IPS DF 6.9 (cell line): ENCODE results near the gene OSBPL6.

Source experiments
- DNase-seq: peaks from one replicate; pipeline ENCODE4 v3.0.0-alpha.2; 2013; ENCODE audit warnings: low read depth, low spot score
- H3K27ac ChIP-seq: one replicate; pipeline ENCODE4 v1.5.1; 2013; ENCODE audit warnings: low read length, control low read depth
- H3K27me3 ChIP-seq: 2 replicates; pipeline ENCODE4 v1.6.1; 2013; ENCODE audit warnings: mild to moderate bottlenecking, low read length; ENCODE audit not compliant: control insufficient read depth, insufficient read depth
- H3K36me3 ChIP-seq: 2 replicates; pipeline ENCODE4 v1.6.1; 2013; ENCODE audit warnings: low read length; ENCODE audit not compliant: control insufficient read depth, insufficient read depth
- H3K4me1 ChIP-seq: 2 replicates; pipeline ENCODE4 v1.6.1; 2013; ENCODE audit warnings: low read length; ENCODE audit not compliant: control insufficient read depth, insufficient read depth
- H3K4me3 ChIP-seq: 2 replicates; pipeline ENCODE4 v1.5.1; 2013; ENCODE audit warnings: mild to moderate bottlenecking, low read length
- H3K9me3 ChIP-seq: 2 replicates; pipeline ENCODE4 v1.6.1; 2013; ENCODE audit warnings: low read length, inconsistent platforms; ENCODE audit not compliant: control insufficient read depth, insufficient read depth
- WGBS: extraction: QIAGEN DNeasy Blood & Tissue Kit; methylation state at CpG from one replicate; pipeline ENCODE4 v1.1.7; 2013; ENCODE audit warnings: mixed read lengths, missing lambda C conversion rate; ENCODE audit not compliant: insufficient read length, insufficient coverage; 5-methylcytosine and 5-hydroxymethylcytosine counted together

Gene OSBPL6

GRCh38 chr2:178296394-178297090 lies 102.2 kb downstream of the OSBPL6 start:
- no peaks in the 10 kb centered on the region for H3K4me1 ChIP-seq
- H3K9me3 ChIP-seq, result no peaks in the 10 kb centered on the region
- no peak overlapping the region for H3K4me3 ChIP-seq
- no peaks in the 10 kb centered on the region for H3K36me3 ChIP-seq
- H3K27me3 ChIP-seq, result no peaks in the 10 kb centered on the region
- no peak for DNase-seq
- no CpG with 5 or more reads among the region's 5 CpGs for WGBS
- H3K27ac ChIP-seq, result no peak overlapping the region

GRCh38 chr2:178297091-178297411 lies 102.7 kb downstream of the OSBPL6 start:
- no CpG with 5 or more reads among the region's 1 CpG for WGBS
- DNase-seq, result no peak

DNA sequence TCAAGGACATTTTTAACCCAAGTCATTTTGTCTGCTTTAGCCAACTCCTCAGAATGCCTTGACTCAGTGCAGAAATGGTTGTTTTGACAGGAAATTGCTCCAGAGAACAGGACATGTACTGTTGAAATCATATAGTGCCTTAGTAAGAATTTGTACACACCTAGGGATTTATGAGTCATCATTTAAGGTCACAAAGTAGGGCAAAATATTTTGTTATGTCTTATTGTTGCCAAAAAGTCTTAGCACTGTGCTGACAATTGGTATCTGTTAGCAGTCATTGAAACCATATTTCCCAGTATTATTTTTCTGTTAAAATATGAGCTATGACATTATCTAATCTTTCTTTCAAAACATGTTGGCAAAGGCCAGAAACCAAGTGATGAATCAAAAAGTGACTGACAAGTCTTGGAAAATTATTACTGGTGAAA lies 104.5 kb downstream of the OSBPL6 start:
- no peaks in the 10 kb centered on the region for H3K27me3 ChIP-seq
- no peak for DNase-seq
- H3K4me1 ChIP-seq, result no peaks in the 10 kb centered on the region
- no peaks in the 10 kb centered on the region for H3K36me3 ChIP-seq
- H3K27ac ChIP-seq, result no peak overlapping the region
- no peaks in the 10 kb centered on the region for H3K9me3 ChIP-seq
- no peak overlapping the region for H3K4me3 ChIP-seq

More at GRCh38 chr2:178297091-178297411, 102.7 kb downstream of the OSBPL6 start:
- Histone ChIP-seq H3K9me3 (no peaks in the 10 kb centered on the region), H3K4me1 (no peaks in the 10 kb centered on the region), H3K27ac (no peak overlapping the region), H3K27me3 (no peaks in the 10 kb centered on the region), H3K4me3 (no peak overlapping the region), H3K36me3 (no peaks in the 10 kb centered on the region)

DNA sequence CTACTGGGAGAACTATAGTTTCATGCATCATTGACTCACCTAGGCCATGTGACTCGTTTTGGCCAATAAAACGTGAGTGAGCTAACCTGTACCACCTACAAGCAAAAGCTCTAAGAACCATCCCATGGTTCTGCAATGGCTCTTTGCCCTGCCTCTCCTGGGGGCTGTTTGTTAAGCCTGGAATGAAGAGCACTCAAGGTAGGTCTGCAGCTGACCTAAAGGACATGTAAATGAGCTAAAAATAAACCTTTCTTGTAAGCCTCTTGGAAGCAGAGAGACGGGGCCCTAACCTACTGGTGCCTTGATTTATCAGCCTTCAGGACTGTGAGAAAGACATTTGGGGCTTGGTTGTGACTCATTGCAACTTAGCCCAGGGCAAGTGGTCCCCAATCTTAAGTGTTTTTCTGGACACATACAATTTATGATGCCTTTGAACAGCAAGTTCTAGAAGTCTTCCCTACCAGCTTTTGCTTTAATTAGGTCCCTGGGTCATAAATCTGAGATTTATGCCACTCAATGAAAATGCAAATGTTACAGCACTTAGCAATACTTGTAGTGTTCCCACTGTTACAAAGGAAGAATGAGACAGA lies 107.4 kb downstream of the OSBPL6 start:
- no CpG with 5 or more reads among the region's 3 CpGs for WGBS

DNA sequence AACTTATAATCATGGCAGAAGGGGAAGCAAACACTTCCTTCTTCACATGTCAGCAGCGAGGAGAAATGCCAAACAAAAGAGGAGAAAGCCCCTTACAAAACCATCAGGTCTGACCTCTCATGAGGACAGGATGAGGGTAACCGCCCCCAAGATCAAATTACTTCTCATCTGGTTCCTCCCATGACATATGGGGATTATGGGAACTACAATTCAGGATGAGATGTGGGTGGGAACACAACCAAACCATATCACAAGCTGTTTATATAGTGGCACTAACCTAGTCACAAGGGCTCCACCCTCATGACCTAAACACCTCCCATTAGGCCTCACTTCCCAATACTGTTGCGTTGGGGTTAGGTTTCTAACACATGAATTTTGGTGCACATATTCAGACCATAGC lies 110.0 kb downstream of the OSBPL6 start:
- no peak for DNase-seq
- H3K27me3 ChIP-seq, result no peaks in the 10 kb centered on the region
- no peaks in the 10 kb centered on the region for H3K4me1 ChIP-seq
- no peaks in the 10 kb centered on the region for H3K9me3 ChIP-seq
- no CpG with 5 or more reads among the region's 3 CpGs for WGBS
- H3K27ac ChIP-seq, result no peak overlapping the region
- no peak overlapping the region for H3K4me3 ChIP-seq
- no peaks in the 10 kb centered on the region for H3K36me3 ChIP-seq

More for the DNA sequence above, 107.4 kb downstream of the OSBPL6 start:
- H3K4me3 ChIP-seq, result no peak overlapping the region
- no peak for DNase-seq
- no peaks in the 10 kb centered on the region for H3K9me3 ChIP-seq
- H3K4me1 ChIP-seq, result no peaks in the 10 kb centered on the region
- H3K27me3 ChIP-seq, result no peaks in the 10 kb centered on the region
- H3K27ac ChIP-seq, result no peak overlapping the region
- H3K36me3 ChIP-seq, result no peaks in the 10 kb centered on the region

- Histone ChIP-seq H3K4me1 (no peaks in the 10 kb centered on the region), H3K27me3 (no peaks in the 10 kb centered on the region), H3K4me3 (no peak overlapping the region), H3K27ac (no peak overlapping the region), H3K9me3 (no peaks in the 10 kb centered on the region), H3K36me3 (no peaks in the 10 kb centered on the region)
- WGBS, result no CpG with 5 or more reads among the region's 8 CpGs
- DNase-seq, result peak; percentile 43
Measured at GRCh38 chr2:178306352-178307073, 112.2 kb downstream of the OSBPL6 start.

GRCh38 chr2:178307650-178308049 lies 113.3 kb downstream of the OSBPL6 start:
- DNase-seq, result no peak
- WGBS, result no CpG with 5 or more reads among the region's 7 CpGs
- Histone ChIP-seq H3K27ac (no peak overlapping the region), H3K4me3 (no peak overlapping the region), H3K36me3 (no peaks in the 10 kb centered on the region), H3K27me3 (no peaks in the 10 kb centered on the region), H3K9me3 (no peaks in the 10 kb centered on the region), H3K4me1 (no peaks in the 10 kb centered on the region)

DNA sequence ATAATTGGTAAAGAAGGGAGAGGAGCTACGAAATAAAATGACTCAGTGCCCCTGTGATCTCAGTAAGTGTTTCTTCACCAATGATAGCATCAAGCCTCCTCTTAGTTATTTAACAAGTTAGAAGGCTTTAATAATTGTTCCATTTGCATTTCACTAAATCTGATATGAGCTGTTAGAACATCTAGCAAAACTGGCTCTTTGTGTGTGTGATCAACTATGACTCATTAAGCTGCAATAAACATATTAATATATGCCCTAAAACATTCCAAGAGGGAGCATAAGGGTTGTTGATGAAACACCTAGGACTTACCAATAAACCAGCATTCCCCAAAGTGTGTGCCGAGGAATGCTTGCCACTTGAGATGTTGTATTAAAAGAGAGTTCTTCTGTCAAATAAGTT lies 115.2 kb downstream of the OSBPL6 start:
- DNase-seq, result no peak
- Histone ChIP-seq H3K27me3 (no peaks in the 10 kb centered on the region), H3K27ac (no peak overlapping the region), H3K36me3 (no peaks in the 10 kb centered on the region), H3K4me3 (no peak overlapping the region), H3K4me1 (no peaks in the 10 kb centered on the region), H3K9me3 (no peaks in the 10 kb centered on the region)
- no CpG with 5 or more reads among the region's 2 CpGs for WGBS

DNA sequence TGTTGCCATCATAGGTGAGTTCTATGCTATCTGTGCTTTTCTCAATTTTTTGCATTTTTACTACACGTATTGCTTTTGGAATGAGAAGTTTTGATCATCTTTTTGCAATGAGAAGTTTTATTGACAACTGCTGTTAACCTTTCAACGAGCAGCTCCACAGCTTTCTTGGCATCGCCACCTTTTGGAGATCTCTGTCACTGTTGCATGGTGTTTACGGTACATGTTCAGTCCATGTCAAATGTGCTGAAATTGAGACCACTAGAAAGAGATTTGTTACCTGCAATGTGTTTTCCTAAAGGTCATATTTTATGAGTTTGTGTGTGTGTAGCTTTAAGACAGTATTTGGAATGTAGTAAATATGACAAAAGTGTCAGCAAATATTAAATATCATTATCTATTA lies 120.8 kb downstream of the OSBPL6 start:
- Histone ChIP-seq H3K4me3 (no peak overlapping the region), H3K9me3 (no peaks in the 10 kb centered on the region), H3K36me3 (no peaks in the 10 kb centered on the region), H3K4me1 (no peaks in the 10 kb centered on the region), H3K27me3 (no peaks in the 10 kb centered on the region), H3K27ac (no peak overlapping the region)
- no CpG with 5 or more reads among the region's 4 CpGs for WGBS
- DNase-seq, result no peak

DNA sequence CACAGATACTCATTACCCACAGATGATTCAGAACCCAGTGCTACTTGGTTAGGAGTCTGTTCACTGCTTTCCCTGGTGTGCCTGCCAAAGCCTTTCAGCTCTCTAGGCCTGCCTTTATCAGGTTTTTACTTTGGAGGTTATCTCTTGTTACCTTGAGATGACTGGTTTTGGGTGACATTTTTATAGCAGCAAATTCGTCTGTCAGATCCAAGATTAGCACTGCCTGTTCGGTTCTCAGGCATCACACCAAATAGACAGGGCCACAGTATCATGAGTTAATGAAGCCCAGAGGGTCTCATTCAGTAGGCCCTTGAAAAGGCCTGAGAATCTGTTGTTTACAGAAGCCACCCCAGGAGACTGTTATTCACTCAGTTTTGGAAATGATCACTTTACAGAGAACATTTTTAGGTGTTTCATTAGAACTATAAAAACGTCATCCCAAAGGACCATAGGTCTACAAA lies 121.2 kb downstream of the OSBPL6 start:
- WGBS, result no CpG with 5 or more reads among the region's 3 CpGs
- no peaks in the 10 kb centered on the region for H3K9me3 ChIP-seq
- H3K27ac ChIP-seq, result no peak overlapping the region
- no peak for DNase-seq
- H3K36me3 ChIP-seq, result no peaks in the 10 kb centered on the region
- H3K4me3 ChIP-seq, result no peak overlapping the region
- no peaks in the 10 kb centered on the region for H3K27me3 ChIP-seq
- H3K4me1 ChIP-seq, result no peaks in the 10 kb centered on the region
